NOMO-1 treated with DMSO at 0.1 percent for 48 hours (cell line): ENCODE results near the gene RIOX2.
"Not testable (repeated sequence)": the region's sequence is repeated elsewhere in the genome, so short reads cannot be mapped to it uniquely, and the experiment has no call there.

ENCODE experiments used
- DNase-seq: peaks from one replicate; lab custom pipeline; 2025; ENCODE audit not compliant: unreplicated experiment; lab: John Stamatoyannopoulos, UW

The RIOX2 gene

GRCh38 chr3:97914388-97914787 lies 57.8 kb downstream of the RIOX2 start:
- DNase-seq = no peak

- no peak for DNase-seq
Observed at GRCh38 chr3:97911459-97911858, 60.8 kb downstream of the RIOX2 start.

GRCh38 chr3:97910931-97911351 lies 61.3 kb downstream of the RIOX2 start:
- DNase-seq = no peak

- not testable (repeated sequence) for DNase-seq
Observed at GRCh38 chr3:97910236-97910831, 61.9 kb downstream of the RIOX2 start.

- DNase-seq = not testable (repeated sequence)
Observed at GRCh38 chr3:97909830-97910229, 62.4 kb downstream of the RIOX2 start.

GRCh38 chr3:97901313-97902248 lies 70.7 kb downstream of the RIOX2 start:
- DNase-seq = peak; percentile 17

- DNase-seq = no peak
Observed at GRCh38 chr3:97899331-97899730, 72.9 kb downstream of the RIOX2 start.

- DNase-seq = no peak
Observed at GRCh38 chr3:97896547-97896946, 75.7 kb downstream of the RIOX2 start.

- DNase-seq = no peak
Observed at GRCh38 chr3:97896129-97896528, 76.1 kb downstream of the RIOX2 start.

- DNase-seq = no peak
Observed at GRCh38 chr3:97895216-97895615, 77.0 kb downstream of the RIOX2 start.

GRCh38 chr3:97892852-97893251 lies 79.4 kb downstream of the RIOX2 start:
- no peak for DNase-seq
